Epithelial cell of esophagus (primary cell): ENCODE measurements around the gene E2F6.

Experiments
- DNase-seq: peaks from one replicate; pipeline ENCODE4 v3.0.0; 2010; ENCODE audit warnings: low read depth
- H3K4me3 ChIP-seq: 2 replicates; pipeline ENCODE4 v1.5.1; 2011; ENCODE audit warnings: mild to moderate bottlenecking, low read length, control low read depth
- CTCF ChIP-seq: IDR thresholded peaks from 2 replicates; pipeline ENCODE4 v1.5.1; 2011; ENCODE audit warnings: low read depth, mild to moderate bottlenecking, low read length, control low read depth, inconsistent platforms; ENCODE audit not compliant: insufficient read depth; ENCODE audit errors: missing control alignments

Gene E2F6

GRCh38 chr2:11411768-11412448, 54.1 kb downstream of the E2F6 start:
- peak; percentile 39 for DNase-seq
- H3K4me3 ChIP-seq: peak overlapping the region; percentile 15
- TF ChIP-seq CTCF: peak; percentile 76

- TF ChIP-seq CTCF: no peak
- no peak for DNase-seq
- H3K4me3 ChIP-seq: no peak overlapping the region
These were observed 54.7 kb downstream of the E2F6 start for GRCh38 chr2:11411244-11411643.

GRCh38 chr2:11410101-11410500, 55.9 kb downstream of the E2F6 start:
- DNase-seq: no peak
- no peak overlapping the region for H3K4me3 ChIP-seq
- TF ChIP-seq CTCF: no peak

GRCh38 chr2:11409572-11409959, 56.4 kb downstream of the E2F6 start:
- TF ChIP-seq CTCF: no peak
- H3K4me3 ChIP-seq: no peak overlapping the region
- no peak for DNase-seq

GRCh38 chr2:11408959-11409571, 56.9 kb downstream of the E2F6 start:
- no peak for TF ChIP-seq CTCF
- DNase-seq: no peak

GRCh38 chr2:11407413-11407812, 58.5 kb downstream of the E2F6 start:
- no peak overlapping the region for H3K4me3 ChIP-seq
- TF ChIP-seq CTCF: no peak
- DNase-seq: no peak

More at GRCh38 chr2:11408959-11409571, 56.9 kb downstream of the E2F6 start:
- H3K4me3 ChIP-seq: no peak overlapping the region

- H3K4me3 ChIP-seq: no peak overlapping the region
- DNase-seq: peak; percentile 44
- TF ChIP-seq CTCF: no peak
These were observed 59.0 kb downstream of the E2F6 start for GRCh38 chr2:11406958-11407381.
